K562 (cell line): ENCODE results near the gene PBX1. TPM values are rescaled to one million over a fixed set of nuclear protein-coding genes. Genes with fewer than 3 reads are reported as not detected.
A peak's percentile ranks its signal among the peaks of the same experiment; 100 is the strongest.

Experiments used
- ATAC-seq: fragments of 200-7000 bp; cut with Tn5 transposase; 3 replicates; pipeline ENCODE4 v1.9.1; 2020; ENCODE audit warnings: moderate library complexity
- BruUV-seq: library from RNA; stranded (reverse); fragments of 400-500 nt; replicated peaks from 2 replicates; lab custom pipeline; 2021; lab: Mats Ljungman, UMichigan
- CTCF ChIA-PET: fragments of 300-600 bp; formaldehyde crosslinking; extraction: SDS; loops from one replicate; lab custom pipeline; 2021; ENCODE audit warnings: low intra/inter-chr PET ratio; lab: Yijun Ruan, JAX
- POLR2A ChIA-PET: fragments of 300-600, 350-650 bp; sonication (Branson Sonifier 250); formaldehyde crosslinking; extraction: SDS; loops from one replicate; lab custom pipeline; 2021; ENCODE audit warnings: antibody characterized with exemption, inconsistent platforms; lab: Yijun Ruan, JAX
- DNase-seq, 4 experiments: peaks; one replicate each; pipeline versions ENCODE4 v3.0.0 to v3.0.0-alpha.2; 2011 to 2018; ENCODE audit warnings: low spot score in 3 of 4, mixed read lengths in 3 of 4; ENCODE audit errors: extremely low read depth in 1 of 4
- FAIRE-seq: peaks from 2 replicates; lab custom pipeline; 2011; peaks lifted over from hg19 to GRCh38; lab: Jason Lieb, UNC
- H2AFZ ChIP-seq: 2 replicates; pipeline ENCODE4 v1.6.0; 2011; ENCODE audit warnings: low read depth, low read length, control low read depth, inconsistent platforms
- H3K27ac ChIP-seq: fragments of 200-600 bp; 3 replicates; pipeline ENCODE4 v1.8.0; 2011; ENCODE audit warnings: low read depth, mild to moderate bottlenecking, control low read depth, inconsistent platforms, low read length, moderate library complexity, mixed read lengths; ENCODE audit errors: extremely low read depth
- H3K27me3 ChIP-seq, 2 experiments: fragments of 300-600 bp in 1 of 2; 2 replicates in 1 of 2; 3 replicates in 1 of 2; pipeline versions ENCODE4 v1.6.0 to v1.8.0; 2011; ENCODE audit warnings: inconsistent platforms in 2 of 2, low read length in 2 of 2, mild to moderate bottlenecking in 1 of 2, mixed read lengths in 1 of 2, moderate library complexity in 1 of 2; ENCODE audit not compliant: control insufficient read depth in 2 of 2, insufficient read depth in 2 of 2
- H3K36me3 ChIP-seq: fragments of 300-600 bp; 3 replicates; pipeline ENCODE4 v1.8.0; 2011; ENCODE audit warnings: mild to moderate bottlenecking, low read length, inconsistent platforms; ENCODE audit not compliant: control insufficient read depth, insufficient read depth
- H3K4me1 ChIP-seq, 2 experiments: fragments of 200-600 bp in 1 of 2; replicated peaks in 1 of 2; 2 replicates in 1 of 2; 3 replicates in 1 of 2; pipeline versions ENCODE4 v1.5.1 to v1.8.0; 2011; ENCODE audit warnings: inconsistent platforms in 2 of 2, low read length in 2 of 2, mild to moderate bottlenecking in 1 of 2, mixed read lengths in 1 of 2, moderate library complexity in 1 of 2; ENCODE audit not compliant: control insufficient read depth in 2 of 2, insufficient read depth in 2 of 2
- H3K4me2 ChIP-seq: 2 replicates; pipeline ENCODE4 v1.6.1; 2011; ENCODE audit warnings: low read length, control low read depth, inconsistent platforms, mixed read lengths; ENCODE audit not compliant: insufficient read depth
- H3K4me3 ChIP-seq: fragments of 200-600 bp; sonication (generic), shearing (Covaris generic); 2 replicates; pipeline ENCODE4 v1.5.1; 2016; ENCODE audit warnings: control low read depth, inconsistent platforms
- H3K79me2 ChIP-seq: fragments of 200-600 bp; 3 replicates; pipeline ENCODE4 v1.8.0; 2011; ENCODE audit warnings: low read length, inconsistent platforms; ENCODE audit not compliant: control insufficient read depth, insufficient read depth
- H3K9ac ChIP-seq, 2 experiments: 2 replicates each; pipeline versions ENCODE4 v1.6.0 to v1.6.1; 2011; ENCODE audit warnings: low read depth in 2 of 2, low read length in 2 of 2, control low read depth in 1 of 2, inconsistent platforms in 1 of 2, mild to moderate bottlenecking in 1 of 2, mixed read lengths in 1 of 2; ENCODE audit not compliant: insufficient read depth in 1 of 2
- H3K9me1 ChIP-seq: one replicate; pipeline ENCODE4 v1.6.0; 2011; ENCODE audit warnings: inconsistent platforms, mild to moderate bottlenecking, low read length, moderate library complexity; ENCODE audit not compliant: control insufficient read depth, insufficient read depth
- H3K9me3 ChIP-seq: replicated peaks from 2 replicates; pipeline ENCODE4 v1.5.1; 2011; ENCODE audit warnings: low read depth, low read length, inconsistent platforms; ENCODE audit not compliant: control insufficient read depth, insufficient read depth
- H4K20me1 ChIP-seq: replicated peaks from 2 replicates; pipeline ENCODE4 v1.6.1; 2011; ENCODE audit warnings: low read length, inconsistent platforms, mixed read lengths; ENCODE audit not compliant: control insufficient read depth, insufficient read depth
- ADNP ChIP-seq: fragments of 200-800 bp; sonication (Bioruptor generic); IDR thresholded peaks from 2 replicates; pipeline ENCODE4 v1.6.1; 2016; ENCODE audit warnings: missing genetic modification characterization, missing compliant biosample characterization
- CREM ChIP-seq: IDR thresholded peaks from 2 replicates; pipeline ENCODE4 v1.6.1; 2014; ENCODE audit warnings: antibody characterized with exemption, low read depth
- E2F1 ChIP-seq: sonication (generic); formaldehyde crosslinking; IDR thresholded peaks from 2 replicates; pipeline ENCODE4 v1.8.1; 2023; ENCODE audit warnings: mild to moderate bottlenecking, missing genetic modification reagents, moderate library complexity
- E2F4 ChIP-seq: sonication (generic); formaldehyde crosslinking; IDR thresholded peaks from 2 replicates; pipeline ENCODE4 v1.8.0; 2022; ENCODE audit warnings: mild to moderate bottlenecking, low read depth, missing genetic modification reagents
- EP400 ChIP-seq: fragments of 450-650 bp; IDR thresholded peaks from 2 replicates; pipeline ENCODE4 v1.6.1; 2017; ENCODE audit warnings: antibody characterized with exemption, mild to moderate bottlenecking, moderate library complexity
- NFYB ChIP-seq: IDR thresholded peaks from 2 replicates; pipeline ENCODE4 v1.6.1; 2011; ENCODE audit warnings: mild to moderate bottlenecking, moderate library complexity; ENCODE audit not compliant: insufficient read length; ENCODE audit errors: extremely low read depth
- NR2F6 ChIP-seq: fragments of 450-650 bp; formaldehyde crosslinking; IDR thresholded peaks from 2 replicates; pipeline ENCODE4 v1.4.0; 2020; ENCODE audit warnings: mild to moderate bottlenecking
- PHF8 ChIP-seq: fragments of 200-600 bp; sonication (generic); IDR thresholded peaks from 2 replicates; pipeline ENCODE4 v1.6.1; 2012; ENCODE audit warnings: mixed run types, mild to moderate bottlenecking, inconsistent platforms, low read length, moderate library complexity, borderline replicate concordance
- PKNOX1 ChIP-seq: fragments of 450-650 bp; IDR thresholded peaks from 2 replicates; pipeline ENCODE4 v1.6.1; 2016
- PTRF ChIP-seq: fragments of 450-650 bp; IDR thresholded peaks from 2 replicates; pipeline ENCODE4 v1.6.1; 2016; ENCODE audit warnings: mild to moderate bottlenecking, missing genetic modification characterization, missing compliant biosample characterization
- RB1 ChIP-seq: fragments of 450-650 bp; IDR thresholded peaks from 2 replicates; pipeline ENCODE4 v1.6.1; 2017; ENCODE audit warnings: low read depth, mild to moderate bottlenecking
- SIX5 ChIP-seq, 2 experiments: IDR thresholded peaks; 2 replicates each; pipeline ENCODE4 v1.6.1; 2011; ENCODE audit warnings: low read length in 2 of 2, borderline replicate concordance in 1 of 2, low read depth in 1 of 2, mild to moderate bottlenecking in 1 of 2, moderate library complexity in 1 of 2; ENCODE audit not compliant: insufficient read depth in 1 of 2
- TAF7 ChIP-seq: fragments of 450-650 bp; IDR thresholded peaks from 2 replicates; pipeline ENCODE4 v1.6.1; 2016; ENCODE audit warnings: missing genetic modification characterization, missing compliant biosample characterization
- THAP7 ChIP-seq: fragments of 250-450 bp; sonication (Bioruptor Pico); IDR thresholded peaks from 2 replicates; pipeline ENCODE4 v1.5.0; 2021
- ZNF165 ChIP-seq: fragments of 250-450 bp; sonication (Bioruptor Pico); IDR thresholded peaks from 2 replicates; pipeline ENCODE4 v1.4.0; 2020; ENCODE audit warnings: borderline replicate concordance
- ZNF280A ChIP-seq: fragments of 450-650 bp; IDR thresholded peaks from 2 replicates; pipeline ENCODE4 v1.6.1; 2018; ENCODE audit warnings: mild to moderate bottlenecking, low read depth; ENCODE audit not compliant: partially characterized antibody
- ZNF584 ChIP-seq: fragments of 200-800 bp; sonication (Bioruptor generic); IDR thresholded peaks from 2 replicates; pipeline ENCODE4 v1.6.1; 2016; ENCODE audit warnings: low read depth, mild to moderate bottlenecking, missing genetic modification characterization, missing compliant biosample characterization
- WGBS: fragments of 100-300 bp; shearing (Covaris generic); methylation state at CpG from one replicate; pipeline ENCODE4 v1.1.6; 2016; ENCODE audit warnings: low coverage, mixed read lengths; ENCODE audit not compliant: insufficient coverage; ENCODE audit errors: missing lambda C conversion rate; 5-methylcytosine and 5-hydroxymethylcytosine counted together
- in situ Hi-C: fragments of 300-500 bp; cut with MboI; formaldehyde crosslinking; loops from 4 replicates; pipeline ENCODE4 v1.15.0; 2018; ENCODE audit warnings: inconsistent platforms, mixed read lengths
- intact Hi-C: fragments of 100-400 bp; cut with micrococcal nuclease; formaldehyde crosslinking; loops from 2 replicates; pipeline ENCODE4 v1.14.2; 2022
- polyA plus RNA-seq, 8 experiments: library from polyadenylated mRNA; depleted of rRNA in 4 of 8; stranded (reverse) in 5 of 8; unstranded in 3 of 8; fragments of >200 nt; fragmentation: Nextera tagmentation in 2 of 8; fragmentation: Illumina TruSeq in 1 of 8; extraction: Ambion mirVana in 2 of 8; extraction: Trizol in 1 of 8; gene quantifications; 2 replicates each; pipeline versions ENCODE4 v1.2.1 to v1.2.3, GENCODE V29; 2011 to 2014; ENCODE audit warnings: inconsistent platforms in 1 of 8, missing spikeins in 1 of 8
- total RNA-seq, 7 experiments: library from RNA; depleted of rRNA in 6 of 7; stranded (reverse); fragments of >200 nt in 6 of 7; fragmentation: Illumina TruSeq in 2 of 7; extraction: Trizol in 2 of 7; gene quantifications; 2 replicates each; pipeline versions ENCODE4 v1.2.1 to v1.2.3, GENCODE V29; 2011 to 2021; ENCODE audit warnings: low replicate concordance in 1 of 7

Gene PBX1
- total and polyA plus RNA-seq, 9 of the 15 experiments (the other 6 are each of a cell fraction or from before 2014, with no cell fraction given), result 0.03 to 0.62 (median 0.17) TPM

- no peaks in the 10 kb centered on the region for H3K9me1 ChIP-seq
- intact Hi-C loops, result no loop called here
- H3K4me2 ChIP-seq, result no peak overlapping the region
- CTCF ChIA-PET, result no interaction called here
- no peaks in the 10 kb centered on the region for H3K36me3 ChIP-seq
- 4% methylated on average over 7 of the region's 7 CpGs for WGBS
- no peaks in the 10 kb centered on the region for H3K9me3 ChIP-seq
- no peaks in the 10 kb centered on the region for H4K20me1 ChIP-seq
- BruUV-seq, result no TSS peak
- H3K9ac ChIP-seq, result no peak overlapping the region
- FAIRE-seq, result peak; percentile 15
- no peaks in the 10 kb centered on the region for H3K27me3 ChIP-seq
- POLR2A ChIA-PET, result no interaction called here
- ATAC-seq, result peak; percentile 61; the same call in 2 of the 3 replicates
- no peak for DNase-seq
- no peak overlapping the region for H3K4me3 ChIP-seq
- no peaks in the 10 kb centered on the region for H3K79me2 ChIP-seq
- H3K27ac ChIP-seq, result no peak overlapping the region
- in situ Hi-C loops, result no loop called here
- H2AFZ ChIP-seq, result no peak overlapping the region
- H3K4me1 ChIP-seq, result no peaks in the 10 kb centered on the region
- TF ChIP-seq CREM, result no peak
- TF ChIP-seq NFYB, result no peak
- no peak for TF ChIP-seq PKNOX1
- TF ChIP-seq ADNP, result no peak
- TF ChIP-seq RB1, result no peak
- no peak for TF ChIP-seq ZNF280A
- no peak for TF ChIP-seq PHF8
- no peak for TF ChIP-seq THAP7
- no peak for TF ChIP-seq SIX5 (IDR thresholded peaks at IDR 0.05; ENCODE audit: borderline replicate concordance in 1 of 2, insufficient read depth in 1 of 2, low read depth in 1 of 2, low read length in 2 of 2)
- no peak for TF ChIP-seq E2F1 (CRISPR knock-in tag)
- no peak for TF ChIP-seq EP400
- TF ChIP-seq TAF7 (tag), result no peak
- TF ChIP-seq ZNF584, result no peak
- TF ChIP-seq E2F4 (CRISPR knock-in tag), result no peak
- no peak for TF ChIP-seq ZNF165 (CRISPR knock-in tag)
- no peak for TF ChIP-seq NR2F6 (CRISPR knock-in tag)
- no peak for TF ChIP-seq PTRF
Observed at GRCh38 chr1:164625004-164625617, 66.1 kb downstream of the PBX1 start.
